ENCODE data around the gene GRK3. TPM values are rescaled to one million over a fixed set of nuclear protein-coding genes. Genes with fewer than 3 reads are reported as not detected.

GRK3 gene
- total RNA-seq, 2 donors from 2014 or later: 19.4 to 21.0 TPM

GRCh38 chr22:25697181-25697664 lies 132.7 kb downstream of the GRK3 start:
- Mint-ChIP-seq H3K9me3 (no peaks in the 10 kb centered on the region), H3K36me3 (ENCODE audit: low read depth) (peaks cover 22% of the 10 kb centered on the region), H3K4me3 (no peak overlapping the region), H3K27ac (no peak overlapping the region), H3K4me1 (no peaks in the 10 kb centered on the region), H3K27me3 (ENCODE audit: insufficient read depth) (no peaks in the 10 kb centered on the region)
- H3K27me3 ChIP-seq (ENCODE audit: control insufficient read depth, insufficient read depth, low read length, poor library complexity, severe bottlenecking): no peaks in the 10 kb centered on the region
- H3K9me3 ChIP-seq (ENCODE audit: control insufficient read depth, low read length): no peaks in the 10 kb centered on the region
- H3K4me3 ChIP-seq (ENCODE audit: low read length): no peak overlapping the region
- no peak for TF ChIP-seq CTCF (conservative IDR thresholded peaks at IDR 0.05)
- peaks cover 4% of the 10 kb centered on the region for H3K4me1 ChIP-seq (ENCODE audit: control insufficient read depth, insufficient read depth, low read length)
- 90 to 96% methylated on average over 3 to 5 of the region's 5 CpGs for WGBS, 2 experiments (ENCODE audit: insufficient coverage in 1 of 2, insufficient read length in 1 of 2)
- H3K27ac ChIP-seq (ENCODE audit: low read depth, low read length): no peak overlapping the region
- H3K9ac ChIP-seq (ENCODE audit: extremely low read depth, low read length, poor library complexity, severe bottlenecking): no peak overlapping the region
- DNase-seq: no peak
- H3K36me3 ChIP-seq (ENCODE audit: control insufficient read depth, insufficient read depth, low read length): no peaks in the 10 kb centered on the region

- Histone ChIP-seq H3K4me3 (ENCODE audit: low read length) (no peak overlapping the region), H3K9ac (ENCODE audit: extremely low read depth, low read length, poor library complexity, severe bottlenecking) (no peak overlapping the region), H3K27me3 (ENCODE audit: control insufficient read depth, insufficient read depth, low read length, poor library complexity, severe bottlenecking) (no peaks in the 10 kb centered on the region), H3K4me1 (ENCODE audit: control insufficient read depth, insufficient read depth, low read length) (no peaks in the 10 kb centered on the region), H3K27ac (ENCODE audit: low read depth, low read length) (no peak overlapping the region), H3K36me3 (ENCODE audit: control insufficient read depth, insufficient read depth, low read length) (no peaks in the 10 kb centered on the region), H3K9me3 (ENCODE audit: control insufficient read depth, low read length) (no peaks in the 10 kb centered on the region)
- Mint-ChIP-seq H3K27me3 (ENCODE audit: insufficient read depth) (no peaks in the 10 kb centered on the region), H3K36me3 (ENCODE audit: low read depth) (peaks cover 20% of the 10 kb centered on the region), H3K4me3 (no peak overlapping the region), H3K9me3 (no peaks in the 10 kb centered on the region), H3K4me1 (no peaks in the 10 kb centered on the region), H3K27ac (no peak overlapping the region)
- no peak for TF ChIP-seq CTCF (conservative IDR thresholded peaks at IDR 0.05)
- DNase-seq: no peak
- WGBS, 2 experiments (ENCODE audit: insufficient coverage in 1 of 2, insufficient read length in 1 of 2): 95 to 100% methylated on average over 2 of the region's 2 CpGs
These were observed 133.5 kb downstream of the GRK3 start for GRCh38 chr22:25697978-25698377.

- no peak for TF ChIP-seq CTCF (conservative IDR thresholded peaks at IDR 0.05)
- H3K27ac Mint-ChIP-seq: peak overlapping the region; percentile 23
- 94 to 98% methylated on average over 6 to 7 of the region's 7 CpGs for WGBS, 2 experiments (ENCODE audit: insufficient coverage in 1 of 2, insufficient read length in 1 of 2)
These were observed 134.0 kb downstream of the GRK3 start for GRCh38 chr22:25698461-25698860.

More at GRCh38 chr22:25698461-25698860, 134.0 kb downstream of the GRK3 start:
- Mint-ChIP-seq H3K36me3 (ENCODE audit: low read depth) (peaks cover 20% of the 10 kb centered on the region), H3K4me3 (no peak overlapping the region), H3K27me3 (ENCODE audit: insufficient read depth) (no peaks in the 10 kb centered on the region), H3K9me3 (no peaks in the 10 kb centered on the region), H3K4me1 (no peaks in the 10 kb centered on the region)
- H3K4me3 ChIP-seq (ENCODE audit: low read length): no peak overlapping the region
- no peaks in the 10 kb centered on the region for H3K36me3 ChIP-seq (ENCODE audit: control insufficient read depth, insufficient read depth, low read length)
- H3K27me3 ChIP-seq (ENCODE audit: control insufficient read depth, insufficient read depth, low read length, poor library complexity, severe bottlenecking): no peaks in the 10 kb centered on the region
- no peak overlapping the region for H3K27ac ChIP-seq (ENCODE audit: low read depth, low read length)
- H3K9me3 ChIP-seq (ENCODE audit: control insufficient read depth, low read length): no peaks in the 10 kb centered on the region
- DNase-seq: no peak
- H3K9ac ChIP-seq (ENCODE audit: extremely low read depth, low read length, poor library complexity, severe bottlenecking): no peak overlapping the region
- no peaks in the 10 kb centered on the region for H3K4me1 ChIP-seq (ENCODE audit: control insufficient read depth, insufficient read depth, low read length)

All from endodermal cell (in vitro differentiated cells).